HAP-1 (cell line): ENCODE results near the gene TRIM38.

Experiments used
- DNase-seq, 2 experiments: peaks; one replicate each; pipeline ENCODE4 v3.0.0-alpha.2; 2016 to 2020; ENCODE audit warnings: low spot score in 2 of 2
- H3K27me3 ChIP-seq: fragments of 250-450 bp; sonication (Bioruptor Pico); 2 replicates; pipeline ENCODE4 v1.5.1; 2020; ENCODE audit warnings: low read depth, mild to moderate bottlenecking, moderate library complexity
- H3K36me3 ChIP-seq: fragments of 250-450 bp; sonication (Bioruptor Pico); replicated peaks from 2 replicates; pipeline ENCODE4 v1.5.1; 2020; ENCODE audit warnings: mild to moderate bottlenecking
- H3K4me1 ChIP-seq: fragments of 250-450 bp; sonication (Bioruptor Pico); 2 replicates; pipeline ENCODE4 v1.5.1; 2020; ENCODE audit warnings: mild to moderate bottlenecking
- H3K4me3 ChIP-seq: fragments of 250-450 bp; sonication (Bioruptor Pico); 2 replicates; pipeline ENCODE4 v1.5.1; 2020; ENCODE audit warnings: mild to moderate bottlenecking, moderate library complexity
- H3K9me3 ChIP-seq: fragments of 250-450 bp; sonication (Bioruptor Pico); 2 replicates; pipeline ENCODE4 v1.5.1; 2020; ENCODE audit warnings: mild to moderate bottlenecking, moderate library complexity
- in situ Hi-C: fragments of 300-500 bp; cut with MboI; formaldehyde crosslinking; loops from 3 replicates; pipeline ENCODE4 v1.14.3; 2020; ENCODE audit warnings: low sequenced_read_pairs, inconsistent platforms, mixed read lengths

Gene TRIM38

DNA sequence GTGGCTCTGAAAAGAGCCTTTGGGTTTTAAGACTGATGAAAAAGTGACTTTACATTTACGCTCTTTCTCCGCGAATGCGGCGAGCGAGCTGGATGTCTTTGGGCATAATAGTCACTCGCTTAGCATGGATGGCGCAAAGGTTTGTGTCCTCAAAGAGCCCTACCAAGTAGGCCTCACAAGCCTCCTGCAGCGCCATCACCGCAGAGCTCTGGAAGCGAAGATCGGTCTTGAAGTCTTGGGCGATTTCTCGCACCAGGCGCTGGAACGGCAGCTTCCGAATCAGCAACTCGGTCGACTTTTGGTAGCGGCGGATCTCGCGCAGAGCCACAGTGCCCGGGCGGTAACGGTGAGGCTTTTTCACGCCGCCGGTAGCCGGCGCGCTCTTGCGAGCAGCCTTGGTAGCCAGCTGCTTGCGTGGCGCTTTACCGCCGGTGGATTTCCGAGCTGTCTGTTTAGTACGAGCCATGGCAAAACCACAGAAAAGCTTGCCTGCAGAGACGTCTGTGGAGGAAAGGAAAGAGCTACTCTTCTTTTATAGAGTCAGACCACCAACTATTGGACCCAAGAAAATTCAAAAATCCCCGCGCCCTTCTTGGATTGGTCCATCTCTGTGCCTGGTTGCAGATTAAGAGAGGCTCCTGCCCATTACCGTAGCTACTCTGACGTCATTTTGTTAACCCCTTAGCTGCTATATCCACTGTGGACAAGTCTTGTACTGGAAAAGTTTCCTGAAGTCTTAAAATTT lies 69.2 kb downstream of the TRIM38 start:
- H3K4me1 ChIP-seq = peaks cover 55% of the 10 kb centered on the region
- peak; percentile 93 to 97 for DNase-seq
- no peaks in the 10 kb centered on the region for H3K36me3 ChIP-seq
- in situ Hi-C loops = loop anchor here (5.0 to 10.0 kb wide), 2 partner anchors 163 to 1116 kb away; a partner anchor contains a TSS
- no peaks in the 10 kb centered on the region for H3K27me3 ChIP-seq
- peak overlapping the region; percentile 54 for H3K4me3 ChIP-seq
- H3K9me3 ChIP-seq = no peaks in the 10 kb centered on the region

DNA sequence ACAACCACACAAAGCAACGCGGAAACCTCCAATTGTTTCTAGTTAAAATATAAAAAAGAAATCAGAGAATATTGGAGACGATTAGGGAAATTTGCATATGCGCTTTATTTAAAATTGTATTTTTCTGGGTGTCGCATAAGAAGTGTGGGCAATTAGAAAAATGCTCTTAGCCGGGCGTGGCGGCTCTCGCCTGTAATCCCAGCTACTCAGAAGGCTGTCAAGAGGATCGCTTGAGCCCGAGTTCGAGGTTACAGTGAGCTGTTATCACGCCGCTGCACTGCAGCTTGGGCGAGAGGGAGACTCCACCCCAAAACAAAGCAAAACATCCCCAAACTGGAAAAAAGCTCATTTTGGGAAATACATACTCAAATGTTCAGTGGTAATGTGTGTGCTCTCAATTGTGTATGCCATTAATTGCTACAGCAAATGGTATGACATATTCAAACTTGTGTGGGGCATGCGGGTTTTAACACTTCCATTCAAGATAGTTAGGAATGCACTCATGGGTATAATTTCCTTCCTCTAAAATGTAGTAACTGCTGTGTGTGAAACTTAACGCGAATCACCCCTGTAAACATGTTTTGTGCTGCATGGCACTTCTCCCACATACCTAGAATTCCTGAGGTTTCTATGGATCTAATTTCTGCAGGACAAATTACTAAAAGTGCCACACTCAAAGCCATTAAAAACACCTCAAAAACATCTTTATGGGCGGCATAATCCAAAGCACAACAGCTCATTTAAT lies 69.9 kb downstream of the TRIM38 start:
- Histone ChIP-seq H3K9me3 (no peaks in the 10 kb centered on the region), H3K27me3 (no peaks in the 10 kb centered on the region), H3K4me1 (peaks cover 53% of the 10 kb centered on the region), H3K36me3 (no peaks in the 10 kb centered on the region), H3K4me3 (peak overlapping the region; percentile 54)
- in situ Hi-C loops = loop anchor here (5.0 to 10.0 kb wide), 2 partner anchors 162 to 1115 kb away; a partner anchor contains a TSS
- peak; percentile 65 to 76 for DNase-seq

DNA sequence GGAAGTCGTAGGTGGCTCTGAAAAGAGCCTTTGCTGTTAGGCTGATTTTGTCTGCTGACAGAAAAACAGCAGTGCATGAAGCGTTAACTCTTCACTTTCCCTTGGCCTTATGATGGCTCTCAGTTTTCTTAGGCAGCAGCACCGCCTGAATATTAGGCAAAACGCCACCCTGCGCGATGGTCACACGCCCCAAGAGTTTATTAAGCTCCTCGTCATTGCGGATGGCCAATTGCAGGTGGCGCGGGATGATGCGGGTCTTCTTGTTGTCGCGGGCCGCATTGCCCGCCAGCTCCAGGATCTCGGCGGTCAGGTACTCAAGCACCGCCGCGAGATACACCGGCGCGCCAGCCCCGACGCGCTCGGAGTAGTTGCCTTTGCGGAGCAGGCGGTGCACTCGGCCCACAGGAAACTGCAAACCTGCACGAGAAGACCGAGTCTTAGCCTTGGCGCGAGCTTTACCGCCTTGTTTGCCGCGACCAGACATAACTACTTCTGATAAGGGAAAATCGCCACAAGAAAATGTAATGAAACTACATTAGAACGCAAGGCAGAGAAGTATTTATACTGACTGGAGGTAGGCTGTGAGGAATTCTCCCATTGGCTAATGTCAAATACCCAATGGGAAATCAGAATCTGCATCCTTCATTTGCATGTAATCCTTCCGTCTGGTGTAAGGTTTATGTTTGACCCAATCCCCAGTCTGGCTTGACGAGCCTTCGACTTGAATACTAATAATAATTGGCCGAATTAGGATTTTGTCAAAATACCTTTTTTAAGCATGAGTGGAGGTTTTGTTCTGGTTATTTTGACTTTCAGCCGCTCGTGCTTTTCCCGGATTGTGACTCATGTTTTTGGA lies 70.7 kb downstream of the TRIM38 start:
- H3K27me3 ChIP-seq = no peaks in the 10 kb centered on the region
- in situ Hi-C loops = loop anchor here (5.0 to 10.0 kb wide), 2 partner anchors 161 to 1114 kb away; a partner anchor contains a TSS
- peak; percentile 77 to 95 for DNase-seq
- H3K4me1 ChIP-seq = peaks cover 45% of the 10 kb centered on the region
- no peaks in the 10 kb centered on the region for H3K36me3 ChIP-seq
- no peaks in the 10 kb centered on the region for H3K9me3 ChIP-seq
- H3K4me3 ChIP-seq = peak overlapping the region; percentile 54

DNA sequence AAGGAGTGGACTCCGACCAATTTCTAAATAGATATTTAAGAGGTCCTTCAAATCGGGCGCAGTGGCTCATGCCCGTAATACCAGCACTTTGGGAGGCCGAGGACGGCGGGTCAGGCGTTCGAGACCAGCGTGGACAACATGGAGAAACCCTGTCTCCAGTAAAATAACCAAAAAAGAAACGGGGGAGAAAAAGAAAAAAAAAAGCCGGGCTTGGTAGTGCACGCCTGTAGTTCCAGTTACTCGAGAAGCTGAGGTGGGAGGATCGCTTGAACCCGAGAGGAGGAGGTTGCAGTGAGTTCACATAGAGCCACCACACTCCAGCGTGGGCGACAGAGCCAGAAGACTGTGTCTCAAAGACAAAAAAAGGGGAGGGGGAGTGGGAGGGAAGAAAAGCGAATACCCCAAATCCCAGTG lies 71.3 kb downstream of the TRIM38 start:
- H3K4me1 ChIP-seq = peaks cover 39% of the 10 kb centered on the region
- no peaks in the 10 kb centered on the region for H3K36me3 ChIP-seq
- H3K27me3 ChIP-seq = no peaks in the 10 kb centered on the region
- peak in 1 of 2 experiments; percentile 69 for DNase-seq
- H3K9me3 ChIP-seq = no peaks in the 10 kb centered on the region
- H3K4me3 ChIP-seq = peak overlapping the region; percentile 54
- in situ Hi-C loops = loop anchor here (5.0 to 10.0 kb wide), 2 partner anchors 161 to 1113 kb away; a partner anchor contains a TSS

DNA sequence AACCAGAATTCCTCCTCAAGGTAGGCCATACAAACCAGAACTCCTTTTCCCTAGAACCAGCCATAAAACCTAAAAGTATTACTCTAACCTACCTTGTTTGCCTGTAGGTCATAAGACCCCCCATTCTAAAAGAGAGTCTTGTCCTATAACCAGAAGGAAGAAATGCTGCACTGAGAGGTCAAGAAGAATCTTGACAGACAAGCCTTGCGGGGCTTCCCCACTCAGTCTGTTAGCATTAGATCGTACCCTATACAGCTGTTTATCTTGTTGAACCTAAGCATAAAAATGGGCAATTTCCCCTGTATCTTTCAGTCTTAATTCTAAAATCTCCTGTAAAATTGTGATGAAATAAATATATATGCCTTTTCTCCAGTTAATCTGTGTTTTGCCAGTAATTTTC lies 72.3 kb downstream of the TRIM38 start:
- no peaks in the 10 kb centered on the region for H3K27me3 ChIP-seq
- H3K4me3 ChIP-seq = peak overlapping the region; percentile 54; the same call in 1 of the 2 replicates
- peaks cover 29% of the 10 kb centered on the region for H3K4me1 ChIP-seq
- in situ Hi-C loops = loop anchor here (5.0 to 10.0 kb wide), 2 partner anchors 160 to 1112 kb away; a partner anchor contains a TSS
- no peaks in the 10 kb centered on the region for H3K36me3 ChIP-seq
- no peak for DNase-seq
- no peaks in the 10 kb centered on the region for H3K9me3 ChIP-seq
